ENCODE results near the gene HCK.

Gene HCK

GRCh38 chr20:32052090-32052777 lies at the start of gene HCK:
Gene HCK (plus strand): TSS chr20:32052242.
- no peak for DNase-seq (ENCODE audit: low spot score)

- no peak for DNase-seq (ENCODE audit: low spot score)
Measured at GRCh38 chr20:32003325-32003724, 48.7 kb upstream of the HCK start.

GRCh38 chr20:32004963-32005362 lies 47.1 kb upstream of the HCK start:
- no peak for DNase-seq (ENCODE audit: low spot score)

GRCh38 chr20:32006053-32006452 lies 46.0 kb upstream of the HCK start:
- no peak for DNase-seq (ENCODE audit: low spot score)

GRCh38 chr20:32006841-32007786 lies 44.9 kb upstream of the HCK start:
- DNase-seq (ENCODE audit: low spot score) = no peak

GRCh38 chr20:32007787-32008616 lies 44.0 kb upstream of the HCK start:
- no peak for DNase-seq (ENCODE audit: low spot score)

GRCh38 chr20:32009564-32009963 lies 42.5 kb upstream of the HCK start:
- DNase-seq (ENCODE audit: low spot score) = no peak

GRCh38 chr20:32010101-32010500 lies 41.9 kb upstream of the HCK start, which contains the start of gene CCM2L:
Gene CCM2L (plus strand): TSS chr20:32010438. CDS start chr20:32010455, 17 bp downstream.
- DNase-seq (ENCODE audit: low spot score) = no peak

- DNase-seq (ENCODE audit: low spot score) = no peak
Measured at GRCh38 chr20:32010666-32011065, 41.4 kb upstream of the HCK start.

GRCh38 chr20:32012159-32012688 lies 39.8 kb upstream of the HCK start:
- DNase-seq (ENCODE audit: low spot score) = no peak

- DNase-seq (ENCODE audit: low spot score) = no peak
Measured at GRCh38 chr20:32013326-32013725, 38.7 kb upstream of the HCK start.

GRCh38 chr20:32017711-32018251 lies 34.3 kb upstream of the HCK start:
- no peak for DNase-seq (ENCODE audit: low spot score)

- DNase-seq (ENCODE audit: low spot score) = no peak
Measured at GRCh38 chr20:32018269-32019155, 33.5 kb upstream of the HCK start.

- no peak for DNase-seq (ENCODE audit: low spot score)
Measured at GRCh38 chr20:32019156-32019510, 32.9 kb upstream of the HCK start.

- no peak for DNase-seq (ENCODE audit: low spot score)
Measured at GRCh38 chr20:32019563-32020463, 32.2 kb upstream of the HCK start.

GRCh38 chr20:32021091-32021490 lies 31.0 kb upstream of the HCK start:
- DNase-seq (ENCODE audit: low spot score) = no peak

- no peak for DNase-seq (ENCODE audit: low spot score)
Measured at GRCh38 chr20:32024683-32025295, 27.3 kb upstream of the HCK start.

GRCh38 chr20:32027643-32028042 lies 24.4 kb upstream of the HCK start:
- no peak for DNase-seq (ENCODE audit: low spot score)

All from putamen (tissue), 1 donor.